Activated gamma-delta T cell treated with anti-CD3 and anti-CD28 coated beads, Interleukin-2, amount 50 U/mL, for 16 hours (primary cell): Measurements from ENCODE around the gene RGL2.
A peak's percentile ranks its signal among the peaks of the same experiment; 100 is the strongest.
"Not testable (repeated sequence)": the region's sequence is repeated elsewhere in the genome, so short reads cannot be mapped to it uniquely, and the experiment has no call there.

Source experiments
- DNase-seq: peaks from one replicate; pipeline ENCODE4 v3.0.0-alpha.2; 2020; ENCODE audit warnings: low read depth

Gene RGL2

GRCh38 chr6:33298773-33299236, at the start of gene RGL2:
RGL2 (minus strand) TSS chr6:33298942; CDS start chr6:33298610, 332 bp downstream.
- DNase-seq = peak; percentile 48

GRCh38 chr6:33347816-33348215, 49.1 kb upstream of the RGL2 start:
- no peak for DNase-seq

DNA sequence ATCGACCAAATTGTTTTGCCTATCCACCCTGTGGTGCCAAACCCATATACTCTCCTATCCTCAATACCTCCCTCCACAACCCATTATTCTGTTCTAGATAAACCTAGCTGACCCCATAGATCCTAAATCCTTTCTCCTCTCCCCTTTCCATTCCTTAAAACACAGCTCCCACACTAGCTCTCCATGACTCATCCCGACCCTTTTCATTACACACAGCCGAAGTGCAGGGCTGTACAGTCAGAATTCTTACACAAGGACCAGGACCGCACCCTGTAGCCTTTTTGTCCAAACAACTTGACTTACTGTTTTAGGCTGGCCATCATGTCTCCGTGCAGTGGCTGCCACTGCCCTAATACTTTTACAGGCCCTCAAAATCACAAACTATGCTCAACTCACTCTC, 48.2 kb upstream of the RGL2 start:
- DNase-seq = not testable (repeated sequence)

- peak; percentile 54 for DNase-seq
These were observed 46.3 kb upstream of the RGL2 start for GRCh38 chr6:33344701-33345697.

DNA sequence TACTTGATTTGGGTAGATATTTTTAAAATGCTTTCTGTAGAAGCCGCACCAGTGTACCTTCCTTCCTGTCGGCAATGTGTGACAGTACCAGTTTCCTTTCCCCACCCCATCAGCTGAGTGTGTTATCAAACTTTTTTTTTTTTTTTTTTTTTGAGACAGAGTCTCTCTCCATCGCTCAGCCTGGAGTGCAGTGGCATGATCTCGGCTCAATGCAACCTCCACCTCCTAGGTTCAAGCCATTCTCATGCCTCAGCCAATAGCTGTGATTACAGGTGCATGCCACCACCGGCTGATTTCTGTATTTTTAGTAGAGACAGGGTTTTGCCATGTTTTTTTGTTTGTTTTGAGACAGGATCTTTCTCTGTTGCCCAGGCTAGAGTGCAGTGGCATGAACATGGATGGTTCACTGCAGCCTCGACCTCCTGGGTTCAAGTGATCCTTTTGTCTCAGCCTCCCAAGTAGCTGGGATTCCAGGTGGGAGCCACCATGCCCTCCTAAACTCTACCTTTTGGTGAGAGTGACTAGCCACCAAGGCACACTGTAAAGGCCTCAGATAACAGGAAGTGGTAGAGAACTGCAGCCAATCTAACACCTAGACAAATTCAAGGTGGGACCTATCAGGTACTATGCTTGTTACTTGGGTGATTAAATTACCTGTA, 45.3 kb upstream of the RGL2 start:
- peak; percentile 45 for DNase-seq

- DNase-seq = not testable (repeated sequence)
These were observed 44.8 kb upstream of the RGL2 start for GRCh38 chr6:33343606-33343952.

GRCh38 chr6:33339193-33339592, 40.5 kb upstream of the RGL2 start:
- DNase-seq = no peak

DNA sequence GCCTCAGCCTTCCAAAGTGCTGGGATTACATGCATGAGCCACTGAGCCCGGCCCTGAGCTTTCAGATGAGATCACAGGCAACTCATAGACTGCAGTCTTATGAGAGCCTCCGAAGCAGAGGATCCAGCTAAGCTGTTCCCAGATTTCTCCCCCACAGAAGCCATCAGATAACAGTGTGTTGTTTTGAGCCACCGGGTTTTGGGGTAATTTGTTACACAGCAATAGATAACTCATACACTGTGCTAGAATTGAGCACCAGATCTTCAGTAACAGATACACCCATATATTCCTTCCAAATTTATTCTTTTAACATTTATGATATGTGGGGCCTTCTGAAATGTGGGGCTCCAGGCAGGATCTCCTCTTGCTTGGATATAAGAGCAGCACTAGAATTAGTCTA, 37.8 kb upstream of the RGL2 start:
- no peak for DNase-seq

DNA sequence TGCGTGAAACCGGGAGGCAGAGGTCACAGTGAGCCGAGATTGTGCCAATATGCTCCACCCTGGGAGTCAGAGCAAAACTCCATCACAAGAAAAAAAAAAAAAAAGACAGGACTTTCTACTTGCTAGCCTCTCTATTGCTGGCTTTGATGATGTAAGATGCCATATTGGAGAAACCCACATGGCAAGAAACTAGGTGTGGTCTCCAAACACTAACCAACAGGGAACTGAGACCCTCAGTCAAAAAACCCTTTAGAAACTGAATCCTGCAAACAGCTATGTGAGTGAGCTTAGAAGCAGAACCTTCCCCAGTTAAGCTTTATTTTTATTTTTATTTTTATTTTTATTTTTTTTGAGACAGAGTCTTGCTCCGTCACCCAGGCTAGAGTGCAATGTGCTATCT, 37.2 kb upstream of the RGL2 start:
- no peak for DNase-seq

- no peak for DNase-seq
These were observed 34.9 kb upstream of the RGL2 start for GRCh38 chr6:33333666-33334065.

GRCh38 chr6:33330736-33331135, 32.0 kb upstream of the RGL2 start:
- DNase-seq = no peak

DNA sequence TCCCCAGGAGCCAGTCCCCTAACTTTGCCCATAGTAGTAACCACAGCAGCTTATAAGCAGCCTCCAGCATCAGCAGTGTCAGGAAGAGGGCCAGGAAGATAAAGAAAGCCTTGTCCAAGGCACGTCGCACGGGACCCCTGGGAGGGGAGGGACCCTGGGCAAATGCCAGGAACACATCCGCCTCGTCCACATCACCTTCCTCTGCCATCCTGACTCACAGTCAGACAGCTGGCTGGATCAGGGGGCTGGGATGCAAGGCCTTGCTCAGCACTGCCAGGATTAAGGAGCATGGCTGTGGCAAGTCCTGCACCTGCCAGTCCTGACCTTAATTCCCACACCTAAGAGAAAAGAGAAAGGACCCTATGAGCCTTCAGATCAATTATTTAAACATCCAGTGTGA, 30.3 kb upstream of the RGL2 start:
- no peak for DNase-seq

DNA sequence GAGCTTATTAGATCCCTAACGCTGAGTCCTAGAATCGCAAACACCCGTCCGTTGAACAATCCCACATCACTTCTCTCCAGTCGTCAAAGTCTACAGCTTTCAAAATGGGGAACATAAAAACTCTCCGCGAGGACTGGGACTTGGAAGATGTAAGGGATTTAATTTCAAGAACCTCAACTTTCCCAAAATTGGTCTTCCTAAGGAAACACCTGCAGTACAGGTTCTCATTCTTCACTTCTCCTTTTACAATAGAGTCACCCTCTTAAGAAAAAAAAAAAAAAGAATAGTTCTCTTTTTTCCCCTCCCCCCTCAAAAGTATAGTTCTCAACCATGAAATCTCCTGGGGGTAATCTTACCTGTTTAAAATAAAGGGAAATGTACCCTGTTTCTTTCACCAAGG, 25.4 kb upstream of the RGL2 start:
- DNase-seq = no peak

GRCh38 chr6:33323623-33323948, 24.8 kb upstream of the RGL2 start:
- no peak for DNase-seq

GRCh38 chr6:33321227-33321626, 22.5 kb upstream of the RGL2 start:
- DNase-seq = no peak

GRCh38 chr6:33320315-33321181, 21.8 kb upstream of the RGL2 start:
- no peak for DNase-seq

DNA sequence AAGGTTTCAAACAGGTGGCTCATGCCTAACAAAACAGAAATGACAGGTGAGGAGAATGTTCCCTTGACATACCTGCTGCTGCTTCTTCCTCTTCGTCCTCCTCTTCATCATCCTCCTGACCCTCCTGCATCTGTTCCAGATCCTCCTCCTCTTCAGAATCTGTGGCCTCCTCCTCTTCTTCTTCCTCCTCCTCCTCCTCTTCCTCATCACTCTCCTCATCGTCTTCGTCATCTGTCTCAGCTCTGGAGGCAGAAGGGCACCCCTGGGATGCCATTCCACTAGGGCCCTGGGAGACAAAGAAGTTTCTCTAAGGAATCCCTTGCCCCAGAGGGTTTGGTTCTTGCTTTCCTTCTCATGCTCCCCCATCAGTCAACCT, 21.2 kb upstream of the RGL2 start:
- DNase-seq = no peak

GRCh38 chr6:33318426-33319073, 19.8 kb upstream of the RGL2 start:
- no peak for DNase-seq

GRCh38 chr6:33317669-33318425, 19.1 kb upstream of the RGL2 start, which contains the start of gene ZBTB22:
ZBTB22 (minus strand) TSS chr6:33317744; CDS start chr6:33316916, 828 bp downstream.
- DNase-seq = peak; percentile 92

DNA sequence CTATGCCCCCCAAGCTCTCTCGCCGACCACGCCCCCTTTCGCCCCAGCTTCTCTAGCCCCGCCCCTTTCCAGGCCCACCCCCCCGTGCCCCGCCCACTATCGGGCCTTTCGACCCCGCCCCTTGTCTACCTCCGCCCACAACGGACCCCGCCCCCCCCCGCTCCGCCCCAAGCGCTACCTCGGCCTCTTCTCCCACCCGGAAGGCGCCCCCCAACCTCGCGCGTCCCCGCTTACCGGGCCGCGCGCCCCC, 18.6 kb upstream of the RGL2 start:
- DNase-seq = no peak
